Activated CD8-positive, alpha-beta memory T cell treated with anti-CD3 and anti-CD28 coated beads, Interleukin-2, amount 50 U/mL, for 4 hours (primary cell): ENCODE measurements around the gene DEGS2.
"Not testable (repeated sequence)": the region's sequence is repeated elsewhere in the genome, so short reads cannot be mapped to it uniquely, and the experiment has no call there.

Experiments used
- DNase-seq: peaks from one replicate; pipeline ENCODE4 v3.0.0-alpha.2; 2020

The DEGS2 gene

GRCh38 chr14:100159094-100159864 lies at the start of gene DEGS2:
Gene DEGS2 (minus strand): TSS chr14:100159645. CDS start chr14:100159587, 58 bp downstream.
- DNase-seq, result peak; percentile 65

- not testable (repeated sequence) for DNase-seq
Measured at GRCh38 chr14:100208136-100208535, 48.7 kb upstream of the DEGS2 start.

GRCh38 chr14:100207588-100207987 lies 48.1 kb upstream of the DEGS2 start:
- not testable (repeated sequence) for DNase-seq

GRCh38 chr14:100204835-100205167 lies 45.4 kb upstream of the DEGS2 start:
- not testable (repeated sequence) for DNase-seq

- no peak for DNase-seq
Measured at GRCh38 chr14:100203962-100204834, 44.8 kb upstream of the DEGS2 start.

- DNase-seq, result no peak
Measured at GRCh38 chr14:100203146-100203545, 43.7 kb upstream of the DEGS2 start.

- no peak for DNase-seq
Measured at GRCh38 chr14:100202712-100203111, 43.3 kb upstream of the DEGS2 start.

- no peak for DNase-seq
Measured at GRCh38 chr14:100201701-100202100, 42.3 kb upstream of the DEGS2 start.

GRCh38 chr14:100200311-100200710 lies 40.9 kb upstream of the DEGS2 start:
- no peak for DNase-seq

- DNase-seq, result no peak
Measured at GRCh38 chr14:100199240-100199860, 39.9 kb upstream of the DEGS2 start.

- no peak for DNase-seq
Measured at GRCh38 chr14:100193417-100194357, 34.2 kb upstream of the DEGS2 start.

GRCh38 chr14:100192672-100193416 lies 33.4 kb upstream of the DEGS2 start:
- peak; percentile 99 for DNase-seq

- DNase-seq, result no peak
Measured at GRCh38 chr14:100192250-100192671, 32.8 kb upstream of the DEGS2 start.

- DNase-seq, result no peak
Measured at GRCh38 chr14:100191584-100192249, 32.3 kb upstream of the DEGS2 start.

- no peak for DNase-seq
Measured at GRCh38 chr14:100190126-100190525, 30.7 kb upstream of the DEGS2 start.

- DNase-seq, result no peak
Measured at GRCh38 chr14:100188392-100189030, 29.1 kb upstream of the DEGS2 start.

GRCh38 chr14:100187247-100187833 lies 27.9 kb upstream of the DEGS2 start:
- DNase-seq, result no peak

- DNase-seq, result not testable (repeated sequence)
Measured at GRCh38 chr14:100181876-100182551, 22.6 kb upstream of the DEGS2 start.

GRCh38 chr14:100180671-100181070 lies 21.2 kb upstream of the DEGS2 start:
- DNase-seq, result not testable (repeated sequence)
